Stimulated activated CD4-positive, alpha-beta T cell treated with anti-CD3 and anti-CD28 coated beads, Interleukin-12 subunit alpha, Interleukin-12 subunit beta, amount 100 ng/mL, for 4 hours (primary cell): ENCODE data around the gene INS.

Experiments used
- DNase-seq: peaks from one replicate; pipeline ENCODE4 v3.0.0-alpha.2; 2020

INS gene

DNA sequence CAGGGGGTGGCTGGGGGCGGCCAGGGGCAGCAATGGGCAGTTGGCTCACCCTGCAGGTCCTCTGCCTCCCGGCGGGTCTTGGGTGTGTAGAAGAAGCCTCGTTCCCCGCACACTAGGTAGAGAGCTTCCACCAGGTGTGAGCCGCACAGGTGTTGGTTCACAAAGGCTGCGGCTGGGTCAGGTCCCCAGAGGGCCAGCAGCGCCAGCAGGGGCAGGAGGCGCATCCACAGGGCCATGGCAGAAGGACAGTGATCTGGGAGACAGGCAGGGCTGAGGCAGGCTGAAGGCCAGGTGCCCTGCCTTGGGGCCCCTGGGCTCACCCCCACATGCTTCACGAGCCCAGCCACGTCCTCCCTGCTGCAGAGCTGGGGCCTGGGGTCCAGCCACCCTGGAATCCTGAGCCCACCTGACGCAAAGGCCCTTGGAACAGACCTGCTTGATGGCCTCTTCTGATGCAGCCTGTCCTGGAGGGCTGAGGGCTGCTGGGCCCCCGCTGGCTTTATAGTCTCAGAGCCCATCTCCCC is at the start of gene INS:
Gene INS, minus strand, starts transcription at position 474 of the 524 bp plus-strand sequence. Its CDS starts 238 bp downstream, at position 236.
- no peak for DNase-seq

DNA sequence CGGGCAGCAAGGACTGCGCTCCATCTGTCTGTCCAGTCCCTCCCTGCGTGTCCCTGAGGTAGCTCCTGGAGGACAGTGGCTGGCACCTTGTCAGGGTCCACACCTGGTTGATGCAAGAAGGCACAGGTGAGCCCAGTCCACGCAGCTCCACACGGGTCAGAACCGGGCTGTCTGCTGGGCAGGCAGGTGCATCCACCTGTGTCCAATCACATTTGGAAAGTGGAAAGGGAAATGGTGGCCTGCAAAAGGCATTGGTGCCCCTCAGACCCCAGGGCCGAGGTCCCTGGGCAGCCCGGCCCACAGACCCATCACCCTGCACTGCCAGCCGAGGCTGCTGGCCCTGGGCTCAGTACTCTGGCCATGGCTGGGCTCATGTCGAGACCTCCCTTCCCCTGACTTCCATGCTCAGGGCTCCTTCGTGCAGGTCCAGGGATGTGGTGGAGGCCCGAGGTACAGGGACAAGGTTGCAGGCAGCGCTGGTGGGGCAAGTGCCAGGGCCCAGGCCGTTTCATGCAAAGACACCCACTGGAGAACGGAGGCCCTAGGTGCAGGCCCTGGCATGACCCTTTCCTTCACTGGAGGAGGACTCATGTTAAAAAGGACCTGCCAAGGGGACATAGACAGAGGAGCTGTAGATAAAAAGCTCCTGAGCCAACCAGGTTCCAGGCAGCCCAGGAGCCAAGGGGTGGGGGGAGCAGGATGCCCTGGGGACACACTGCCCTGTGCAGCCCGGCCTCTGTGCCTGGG is 49.5 kb upstream of the INS start:
- DNase-seq, result no peak

DNA sequence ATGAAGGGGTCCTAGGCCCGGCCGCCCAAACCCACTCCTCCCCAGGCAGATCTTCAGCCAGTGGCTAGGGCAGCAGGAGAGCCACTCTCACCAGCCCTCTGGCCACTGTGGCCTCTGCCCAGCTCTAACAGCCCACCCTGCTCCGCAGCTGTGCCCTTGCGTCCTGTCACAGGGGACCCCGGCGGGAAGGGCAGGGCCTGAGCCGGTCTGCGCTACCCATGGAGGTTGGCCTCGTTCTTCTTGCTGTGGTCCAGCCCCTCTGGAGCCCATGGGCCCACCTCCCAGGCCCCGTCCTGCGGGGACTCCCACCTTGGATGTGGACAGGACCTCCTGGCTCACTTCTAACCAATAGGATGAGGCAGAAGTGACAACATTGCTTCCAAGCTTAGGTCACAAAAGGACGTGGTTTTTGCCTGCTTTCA is 48.9 kb upstream of the INS start:
- DNase-seq, result no peak

DNA sequence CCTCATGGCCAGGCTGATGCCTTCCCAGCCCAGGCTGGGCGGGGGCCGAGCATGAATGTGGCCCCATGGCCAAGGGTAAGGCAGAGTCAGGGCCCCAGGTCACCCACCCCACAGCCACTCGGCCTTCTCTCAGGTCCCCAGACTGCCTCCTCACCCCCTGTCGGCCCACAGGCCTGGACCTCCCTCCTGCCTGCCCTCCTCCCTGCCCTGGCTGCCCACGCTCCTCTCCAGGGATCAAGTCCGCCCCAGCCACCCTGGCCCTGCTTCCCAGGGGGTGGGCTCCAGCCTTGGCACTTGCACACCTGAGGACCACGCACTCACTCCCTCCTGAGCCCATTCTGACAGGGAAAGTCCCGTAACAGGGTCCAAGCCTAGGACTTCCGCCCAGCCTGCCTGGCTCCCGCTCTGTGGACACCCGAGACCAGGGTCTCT is 48.4 kb upstream of the INS start:
- DNase-seq, result no peak

DNA sequence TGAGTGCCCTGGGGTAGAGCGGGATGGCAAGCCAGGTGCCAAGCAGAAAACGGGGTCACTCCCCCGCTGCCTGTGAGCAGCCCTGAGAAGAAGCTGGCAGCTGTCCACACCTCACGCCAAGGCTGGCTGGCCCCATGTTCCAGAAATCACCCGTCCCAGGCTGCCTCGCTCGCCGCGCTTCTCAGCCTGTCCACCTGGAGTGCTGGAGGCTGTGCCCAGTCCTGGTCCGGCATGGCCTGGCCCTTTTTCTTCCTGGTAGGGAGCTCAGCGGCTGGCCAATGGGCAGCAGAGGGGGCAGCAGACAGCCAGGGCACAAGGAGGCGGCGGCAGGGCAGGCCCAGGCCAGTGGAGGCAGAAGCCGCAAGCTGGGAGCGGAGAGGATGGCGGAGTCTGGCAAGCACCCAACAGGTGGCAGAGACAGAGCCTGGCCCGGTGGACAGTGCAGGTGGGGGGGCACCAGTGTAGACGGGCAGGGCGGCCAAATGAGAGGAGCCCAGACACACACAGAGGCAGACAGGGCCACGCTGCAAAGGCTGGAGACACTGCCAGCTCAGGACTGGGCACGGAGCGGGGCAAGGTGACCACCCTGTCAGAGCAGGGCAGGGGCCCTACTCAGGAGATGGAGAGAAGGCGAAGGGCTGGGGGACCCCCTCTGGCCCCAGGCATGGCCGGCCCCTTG is 47.8 kb upstream of the INS start:
- DNase-seq, result no peak

DNA sequence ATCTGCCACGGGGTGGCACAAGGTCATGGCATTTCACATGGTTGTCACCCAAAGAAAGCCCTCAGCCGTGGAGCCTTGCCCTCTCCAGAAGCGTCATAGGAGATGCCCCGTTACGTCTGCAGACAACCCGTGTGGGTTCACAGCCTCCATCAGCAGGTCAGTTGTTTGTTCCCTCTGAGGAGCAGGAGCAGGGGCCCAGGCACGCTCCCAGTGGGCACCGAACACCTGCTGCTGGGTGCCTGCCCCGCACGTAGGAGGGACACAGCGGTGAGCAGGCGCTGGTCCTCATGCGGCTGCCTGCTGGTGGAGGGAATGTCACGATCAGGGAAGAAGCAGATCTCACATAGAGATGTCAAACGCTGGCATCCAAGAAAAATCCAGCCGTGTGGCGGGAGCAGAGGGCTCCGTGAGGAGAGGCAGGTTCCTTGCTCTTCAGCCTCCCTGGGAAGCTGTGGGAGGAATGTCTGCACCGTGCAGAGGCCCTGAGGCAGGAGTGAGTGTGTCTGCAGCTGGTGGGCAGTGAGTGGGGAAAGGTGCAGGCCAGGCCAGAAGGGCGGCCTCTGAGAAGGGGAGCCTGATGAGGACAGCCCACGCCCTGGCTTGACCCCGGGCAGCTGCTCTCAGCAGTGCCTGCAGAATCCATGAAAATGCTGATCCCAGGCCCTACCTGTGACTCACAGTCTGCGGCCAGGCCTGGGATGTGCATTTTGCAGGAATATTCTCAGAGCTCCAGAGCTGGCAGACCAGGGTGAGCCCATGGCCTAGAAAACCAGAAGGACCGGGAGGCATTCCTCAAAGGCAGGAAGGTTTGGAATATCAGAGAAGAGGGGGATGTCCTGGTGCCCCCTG is 47.0 kb upstream of the INS start:
- DNase-seq, result no peak

DNA sequence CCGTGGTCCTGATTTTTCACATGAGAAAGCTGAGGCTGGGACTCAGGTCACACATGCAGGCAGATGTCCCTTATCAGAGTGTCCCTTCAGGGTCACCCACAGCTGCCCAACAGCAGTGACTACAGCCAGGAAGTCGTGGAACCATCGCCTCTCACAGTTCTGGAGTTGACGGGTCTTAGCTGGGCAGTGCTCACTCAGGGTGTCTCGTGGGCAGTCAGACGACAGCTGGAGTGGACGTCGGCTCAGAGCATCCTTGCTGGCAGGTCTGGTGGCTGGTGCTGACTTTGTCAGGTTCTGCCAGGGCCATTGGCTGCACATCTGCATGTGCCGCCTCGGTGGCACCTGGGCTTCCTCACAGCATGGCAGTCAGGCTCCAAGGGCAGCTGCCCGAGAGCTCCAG is 46.2 kb upstream of the INS start:
- no peak for DNase-seq

DNA sequence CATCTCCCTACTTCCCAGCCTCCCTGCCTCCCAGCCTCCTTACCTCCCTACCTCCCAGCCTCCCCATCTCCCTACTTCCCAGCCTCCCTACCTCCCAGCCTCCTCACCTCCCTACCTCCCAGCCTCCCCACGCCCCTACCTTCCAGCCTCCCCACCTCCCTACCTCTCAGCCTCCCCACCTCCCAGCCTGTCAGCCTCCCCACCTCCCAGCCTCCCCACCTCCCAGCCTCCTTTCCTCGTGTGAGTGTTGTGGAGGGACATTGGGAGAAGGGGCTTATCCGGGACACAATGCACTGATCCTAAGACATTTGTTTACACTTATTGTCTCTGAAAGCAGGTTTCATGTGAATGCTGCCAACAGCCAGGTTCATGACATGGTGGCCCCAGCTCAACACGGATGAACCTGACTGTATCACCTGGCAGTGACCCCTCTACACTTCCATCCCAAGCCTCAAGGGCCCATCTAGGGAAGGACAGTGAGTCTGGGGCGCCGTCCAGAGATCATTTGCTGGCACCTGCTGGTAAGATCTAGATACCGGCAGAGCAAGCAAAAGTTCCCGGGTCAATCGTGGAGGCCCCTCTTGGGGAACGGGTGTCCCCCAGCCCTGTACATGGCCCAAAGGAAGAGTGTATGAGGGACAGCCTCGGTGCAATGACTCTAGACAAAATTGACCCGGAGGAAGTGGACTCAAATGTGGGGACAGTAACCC is 45.1 kb upstream of the INS start:
- DNase-seq, result no peak

DNA sequence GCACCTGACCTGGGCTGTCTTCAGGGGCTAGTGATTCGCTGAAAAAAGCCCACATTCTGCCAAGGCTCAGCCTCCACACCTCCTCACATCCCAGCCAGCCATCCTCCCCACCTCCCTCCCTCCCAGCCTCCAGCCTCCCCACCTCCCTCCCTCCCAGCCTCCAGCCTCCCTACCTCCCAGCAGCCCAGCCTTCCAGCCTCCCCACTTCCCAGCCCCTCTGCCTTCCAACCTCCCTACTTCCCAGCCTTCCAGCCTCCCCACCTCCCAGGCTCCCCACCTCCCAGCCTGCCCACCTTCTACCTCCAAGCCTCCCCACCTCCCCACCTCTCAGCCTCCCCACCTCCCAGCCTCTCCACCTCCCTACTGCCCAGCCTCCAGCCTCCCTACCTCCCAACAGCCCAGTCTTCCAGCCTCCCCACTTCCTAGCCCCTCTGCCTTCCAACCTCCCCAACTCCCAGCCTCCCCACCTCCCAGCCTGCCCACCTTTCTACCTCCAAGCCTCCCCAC is 44.3 kb upstream of the INS start:
- no peak for DNase-seq

DNA sequence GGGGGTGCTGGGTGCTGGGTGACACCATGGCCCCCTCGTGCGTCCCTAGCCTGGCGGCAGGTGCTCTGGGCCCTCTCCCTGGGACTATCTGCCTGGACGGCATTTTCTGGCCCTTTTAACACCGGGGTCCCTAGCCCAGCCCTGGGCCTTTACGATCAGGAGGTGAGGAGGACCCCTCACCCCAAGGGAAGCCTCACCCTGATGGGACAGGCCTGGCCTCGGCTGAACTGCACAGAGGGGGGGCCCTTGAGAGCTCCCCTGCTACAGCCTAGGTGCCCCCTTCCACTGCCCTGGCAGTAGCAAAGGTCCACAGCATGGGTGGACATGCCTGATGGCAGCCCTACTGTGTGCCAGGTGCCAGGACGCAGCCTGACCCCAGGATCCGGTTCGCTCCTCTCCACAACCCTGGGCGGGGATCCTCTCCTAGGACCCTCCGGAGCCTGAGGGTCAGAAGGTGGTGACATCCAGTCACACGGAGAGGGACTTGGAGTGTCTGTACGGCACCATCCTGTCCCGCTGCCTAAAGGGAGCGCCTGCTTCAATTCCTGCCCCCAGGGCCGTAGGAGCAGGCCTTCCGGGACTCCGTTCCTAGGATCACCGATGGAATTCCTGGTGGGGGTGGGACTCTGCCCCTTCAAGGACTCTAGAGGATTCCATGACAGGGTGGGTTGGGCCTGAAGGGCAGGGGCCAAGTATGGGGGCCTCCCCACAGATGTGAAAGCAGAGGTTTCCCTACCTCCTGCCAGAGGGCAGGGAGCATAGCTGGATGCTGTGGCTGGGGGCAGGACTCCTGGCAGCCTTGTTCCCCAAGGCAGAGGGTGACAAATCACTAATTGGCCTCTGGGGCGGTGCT is 43.6 kb upstream of the INS start:
- no peak for DNase-seq

DNA sequence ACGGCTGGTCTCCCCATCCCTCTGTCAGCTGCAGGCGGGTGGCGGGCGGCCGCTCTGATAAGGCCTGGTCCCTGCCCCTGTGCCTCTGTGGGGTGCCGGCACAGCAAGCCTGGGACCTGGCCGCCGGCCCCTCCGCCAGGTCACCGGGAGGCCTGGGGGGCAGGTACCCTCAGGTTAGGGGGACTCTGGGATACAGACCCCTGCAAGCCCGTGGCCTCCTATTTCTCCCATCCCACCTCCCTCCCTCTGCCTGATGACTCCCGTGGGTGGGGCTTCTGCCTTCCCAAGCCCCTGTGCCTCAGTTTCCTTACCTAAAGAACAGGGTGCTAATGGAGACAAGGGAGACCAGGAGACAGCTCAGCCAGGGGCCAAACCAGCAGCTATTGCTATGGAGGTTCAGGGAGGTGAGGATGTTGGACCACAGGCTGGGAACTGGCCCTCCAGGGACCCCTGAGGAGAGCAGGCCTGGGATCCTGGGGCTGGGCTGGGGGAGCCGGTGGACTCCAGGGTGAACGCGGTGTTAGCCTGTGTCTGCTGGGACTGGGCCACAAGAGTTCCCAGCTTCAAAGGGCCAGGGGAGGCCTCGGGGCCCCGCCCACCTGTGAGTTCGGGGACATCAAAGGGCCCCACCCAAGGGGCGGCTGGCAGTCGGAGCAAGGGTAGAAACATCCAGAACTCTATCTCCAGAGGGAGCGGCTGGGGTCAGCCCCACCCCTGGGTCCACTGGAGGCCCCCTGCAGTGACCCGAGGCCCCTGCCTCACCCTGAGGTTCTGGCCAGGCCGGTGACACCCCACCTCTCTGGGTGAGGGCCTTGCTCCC is 42.6 kb upstream of the INS start:
- DNase-seq, result no peak

DNA sequence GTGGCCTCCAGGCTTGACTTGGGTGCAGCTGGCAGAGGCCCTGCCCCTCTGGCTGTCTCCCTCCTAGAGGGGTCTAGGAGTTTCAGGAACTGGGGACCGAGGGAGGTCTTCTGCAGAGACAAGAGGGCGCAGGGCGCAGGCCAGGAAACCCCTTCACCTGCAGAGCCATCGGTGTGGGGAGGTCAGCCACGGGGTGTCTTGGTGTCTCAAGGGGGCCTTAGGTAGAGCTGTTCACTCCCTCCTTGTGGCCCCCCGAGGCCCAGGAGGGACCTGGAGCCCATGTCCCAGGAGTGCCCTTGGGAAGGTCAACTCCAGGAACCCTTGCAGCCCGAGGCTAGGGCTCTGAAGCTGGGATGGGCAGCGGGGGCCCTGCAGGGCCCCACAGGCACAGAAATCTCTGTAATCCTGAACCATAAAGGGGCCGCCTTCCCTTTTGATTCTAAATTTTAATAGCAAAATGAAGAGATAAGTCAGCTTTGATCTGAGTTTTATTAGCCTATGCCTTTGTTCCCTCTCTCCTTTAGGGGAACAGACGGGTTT is 42.0 kb upstream of the INS start:
- no peak for DNase-seq

DNA sequence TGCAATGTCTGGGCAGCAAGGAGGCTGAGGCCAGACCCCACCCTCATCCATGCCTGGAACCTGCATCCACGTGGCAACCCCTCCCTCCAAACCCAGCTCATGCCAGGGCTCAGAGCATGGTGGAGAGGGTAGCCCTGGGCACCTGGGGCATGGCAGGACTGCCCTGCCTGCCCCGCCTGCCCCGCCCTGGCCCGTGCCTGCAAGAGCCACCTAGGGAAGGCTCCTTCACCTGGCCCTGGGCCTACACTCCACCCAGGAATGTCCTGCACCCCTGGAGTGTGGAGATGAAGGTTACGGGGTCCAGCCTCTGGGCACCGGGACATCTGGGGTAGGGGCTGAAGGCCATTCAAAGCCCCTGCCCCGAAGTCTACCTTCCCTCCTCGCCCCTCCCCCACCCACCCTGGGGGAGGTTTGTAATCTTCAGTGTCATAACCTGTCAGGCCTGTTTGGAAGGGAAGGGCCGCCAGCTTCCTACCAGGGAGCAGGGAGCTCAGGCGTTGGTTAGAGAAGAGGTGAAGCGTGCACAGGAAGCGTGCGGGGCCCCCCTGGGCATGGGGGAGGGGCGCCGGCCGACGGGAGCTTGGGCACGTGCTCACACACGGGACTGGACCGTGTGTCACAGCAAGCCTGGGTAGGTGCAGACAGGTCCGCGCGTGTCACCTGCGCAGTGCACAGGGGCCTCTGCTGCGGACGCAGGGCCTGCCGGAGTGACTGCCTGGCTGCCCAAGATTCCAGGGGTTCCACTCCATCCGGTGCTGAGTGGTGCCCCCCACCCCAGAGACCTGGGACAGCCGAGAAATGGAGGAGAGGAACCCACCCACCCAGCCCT is 41.3 kb upstream of the INS start:
- DNase-seq, result no peak

DNA sequence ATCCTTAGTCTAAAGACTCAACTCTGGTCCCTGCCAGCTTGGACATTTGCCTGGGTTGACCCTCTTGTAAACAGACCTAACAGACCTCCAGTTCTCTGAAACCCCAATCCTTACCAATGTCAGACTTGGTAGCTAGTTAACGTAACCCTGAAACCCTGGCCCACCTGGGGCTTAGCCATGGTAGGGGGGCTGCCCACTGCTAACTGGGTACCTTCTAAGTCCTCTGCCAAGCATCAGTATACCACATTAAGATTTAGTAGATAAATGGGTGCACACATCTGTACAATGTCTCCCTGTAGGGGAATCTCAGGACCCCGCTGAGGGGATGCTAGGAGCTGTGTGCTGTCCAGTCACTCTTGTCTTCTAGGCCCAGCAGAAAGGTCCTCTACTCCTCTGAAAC is 40.5 kb upstream of the INS start:
- no peak for DNase-seq

DNA sequence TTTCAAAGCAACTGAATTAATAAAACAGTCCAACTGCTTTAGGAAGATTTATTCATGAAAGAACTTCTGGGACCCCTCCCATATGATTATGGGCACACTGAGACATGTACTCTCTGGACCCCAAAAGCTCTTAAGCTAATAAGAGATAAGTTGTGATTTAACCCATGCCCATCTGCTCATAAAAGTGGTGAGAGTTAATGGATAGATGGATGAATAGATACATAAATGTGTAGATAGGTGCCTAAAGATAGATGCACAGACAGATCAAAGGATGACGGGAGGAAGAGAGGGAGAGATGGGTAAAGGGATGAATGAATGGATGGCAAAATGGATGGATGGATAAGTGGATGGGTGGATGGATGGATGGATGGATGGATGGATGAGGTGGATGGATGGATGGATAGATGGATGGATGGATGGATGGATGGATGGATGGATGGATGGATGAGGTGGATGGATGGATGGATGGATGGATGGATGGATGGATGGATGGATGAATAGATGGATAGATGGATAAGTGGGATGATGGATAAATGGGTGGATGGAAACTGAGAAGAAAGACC is 40.0 kb upstream of the INS start:
- no peak for DNase-seq

DNA sequence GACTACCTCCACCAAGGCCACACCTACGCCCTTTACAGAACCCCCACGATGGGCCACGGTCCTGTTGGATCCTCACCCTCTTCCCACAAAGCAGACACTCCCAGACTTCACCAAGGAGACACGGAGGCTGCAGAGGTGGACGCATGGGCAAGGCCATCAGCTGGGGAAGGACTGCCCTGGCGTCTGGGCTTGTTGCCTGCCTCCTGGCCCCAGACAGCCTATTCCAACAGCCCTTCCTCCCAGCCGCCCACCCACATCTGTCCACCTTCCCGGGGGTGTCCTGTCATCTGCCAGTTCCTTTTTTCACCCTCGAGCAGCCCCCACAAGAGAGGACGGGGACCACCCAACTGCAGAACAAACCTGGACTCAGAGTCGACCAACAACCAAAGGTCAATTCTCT is 39.5 kb upstream of the INS start:
- no peak for DNase-seq

DNA sequence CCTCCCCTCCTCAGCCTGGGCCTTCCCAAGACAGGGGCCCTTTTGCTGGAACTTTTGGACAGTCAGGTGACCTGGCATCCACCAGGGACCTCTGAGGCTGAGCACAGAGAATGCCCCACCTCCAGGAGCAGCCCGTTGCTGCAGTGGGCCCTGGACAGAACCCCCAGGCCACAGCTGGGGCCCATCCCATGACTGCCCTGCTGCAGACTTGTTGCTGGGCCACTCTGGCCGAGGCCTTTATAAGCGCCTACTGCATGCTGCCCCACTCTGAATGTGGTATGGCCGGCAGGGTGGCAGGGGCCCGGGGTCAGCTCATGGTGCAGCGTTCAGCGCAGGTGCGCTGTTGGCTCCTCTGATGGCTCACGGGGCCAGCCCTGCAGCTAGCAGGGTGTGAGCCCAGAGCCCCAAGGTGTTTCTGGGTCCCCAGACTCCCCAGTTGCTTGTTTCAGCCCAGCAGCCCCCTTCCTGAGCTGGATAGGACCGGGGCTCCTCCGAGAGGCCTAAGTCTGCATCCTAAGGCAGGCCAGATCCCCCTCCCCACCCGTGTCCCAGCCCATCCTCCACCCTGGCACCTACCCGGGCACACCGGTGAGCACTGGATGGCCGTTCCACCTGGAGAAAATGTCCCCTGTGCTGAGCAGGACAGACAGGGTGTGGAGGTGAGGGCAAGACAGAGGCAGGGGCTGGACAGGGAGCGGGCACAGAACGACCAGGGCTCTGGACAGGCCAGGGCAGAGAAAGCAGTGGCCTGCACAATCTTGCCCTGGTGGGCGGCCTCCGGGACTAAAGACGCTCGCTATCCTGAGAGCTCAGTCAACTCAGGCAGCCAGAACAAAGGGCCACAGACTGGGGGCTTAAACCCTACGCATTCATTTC is 38.7 kb upstream of the INS start:
- no peak for DNase-seq
